ENCODE measurements around the gene C2orf49.
A peak's percentile ranks its signal among the peaks of the same experiment; 100 is the strongest.
"Not testable (repeated sequence)": the region's sequence is repeated elsewhere in the genome, so short reads cannot be mapped to it uniquely, and the experiment has no call there.

The C2orf49 gene

DNA sequence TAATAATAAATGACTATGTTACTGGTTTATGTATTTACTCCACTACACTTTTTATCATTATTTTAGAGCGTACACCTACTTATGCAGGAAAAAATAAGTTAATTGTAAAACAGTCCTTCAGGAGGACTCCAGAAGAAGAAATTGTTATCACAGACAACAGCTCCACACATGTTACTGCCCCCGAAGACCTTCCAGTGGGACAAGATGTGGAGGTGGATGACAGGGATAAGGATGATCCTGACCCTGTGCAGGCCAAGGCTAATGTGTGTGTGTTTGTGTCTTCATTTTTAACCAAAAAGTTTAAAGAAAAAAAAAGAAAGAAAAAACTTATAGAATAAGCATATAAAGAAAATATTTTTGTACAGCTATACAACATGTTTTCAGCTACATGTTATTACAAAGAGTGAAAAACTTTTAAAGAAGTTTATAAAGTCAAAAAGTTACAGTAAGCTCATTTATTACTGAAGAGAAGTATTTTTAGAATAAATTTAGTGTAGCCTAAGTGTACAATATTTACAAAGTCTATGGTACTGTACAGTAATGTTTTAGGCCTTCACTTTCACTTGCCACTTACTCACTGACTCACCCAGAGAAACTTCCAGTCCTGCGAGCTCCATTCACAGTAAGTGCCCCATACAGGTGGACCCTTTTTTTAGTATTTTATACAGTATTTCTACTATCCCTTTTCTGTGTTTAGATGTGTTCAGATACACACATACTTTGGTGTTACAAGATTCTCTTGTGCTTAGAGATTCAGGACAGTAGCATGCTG, 15.3 kb upstream of the C2orf49 start:
- FAIRE-seq = no peak

DNA sequence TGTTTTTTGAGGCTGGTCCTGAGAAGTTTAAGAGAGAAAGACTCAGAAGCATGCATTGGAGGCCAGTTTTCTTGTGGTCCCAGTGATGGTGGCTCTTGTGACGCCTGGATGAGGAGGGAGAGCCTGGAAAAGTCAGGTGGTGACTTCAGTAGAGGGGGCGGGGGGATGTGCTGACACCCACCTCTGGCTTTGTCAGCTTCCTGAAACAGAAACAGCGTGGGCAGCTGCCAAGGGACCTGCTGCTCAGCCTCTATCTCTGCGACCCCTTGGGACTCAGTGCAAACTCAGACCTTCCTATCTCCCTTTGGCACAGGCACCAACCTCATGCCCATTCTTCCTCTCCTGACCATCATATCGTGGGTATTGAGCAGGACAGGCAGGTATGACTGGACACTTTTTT, 14.2 kb upstream of the C2orf49 start:
- FAIRE-seq = no peak

DNA sequence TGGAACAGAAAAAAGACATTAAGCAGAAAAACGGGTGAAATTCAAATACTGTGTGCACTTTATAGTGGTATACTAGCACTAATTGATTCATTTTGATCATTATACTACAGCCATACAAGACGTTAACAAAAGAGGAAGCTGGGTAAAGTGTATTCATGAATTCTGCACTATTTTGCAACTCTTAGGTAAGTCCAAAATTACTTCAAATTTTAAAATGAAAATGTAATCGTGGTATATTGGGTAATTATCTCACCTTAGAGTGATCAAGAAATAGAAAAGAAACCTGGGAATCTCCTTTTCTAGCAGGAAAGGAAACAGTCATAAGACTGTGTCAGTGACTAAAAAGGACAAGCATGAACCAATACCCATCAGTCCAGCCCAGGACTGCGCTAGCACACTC, 13.2 kb upstream of the C2orf49 start:
- FAIRE-seq = no peak

DNA sequence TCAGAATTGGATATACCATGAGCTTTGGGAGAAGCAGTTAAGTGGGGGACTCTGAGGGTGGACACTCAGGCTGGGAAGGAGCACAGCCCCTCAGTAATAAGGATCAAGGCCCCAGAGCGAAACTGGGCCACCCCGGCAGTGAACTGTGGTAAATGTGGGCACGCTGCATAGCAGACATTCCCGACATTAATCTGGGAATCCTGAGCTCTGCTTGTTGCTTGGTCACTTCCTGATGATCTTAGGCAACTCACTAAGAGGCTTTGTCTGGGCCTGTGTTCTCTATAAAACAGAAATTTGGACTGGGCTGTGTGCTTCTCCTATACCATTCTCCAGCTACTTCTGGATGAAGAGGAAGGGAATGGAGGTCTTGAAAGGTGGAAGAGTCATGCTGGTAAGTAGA, 12.6 kb upstream of the C2orf49 start:
- no peak for FAIRE-seq

DNA sequence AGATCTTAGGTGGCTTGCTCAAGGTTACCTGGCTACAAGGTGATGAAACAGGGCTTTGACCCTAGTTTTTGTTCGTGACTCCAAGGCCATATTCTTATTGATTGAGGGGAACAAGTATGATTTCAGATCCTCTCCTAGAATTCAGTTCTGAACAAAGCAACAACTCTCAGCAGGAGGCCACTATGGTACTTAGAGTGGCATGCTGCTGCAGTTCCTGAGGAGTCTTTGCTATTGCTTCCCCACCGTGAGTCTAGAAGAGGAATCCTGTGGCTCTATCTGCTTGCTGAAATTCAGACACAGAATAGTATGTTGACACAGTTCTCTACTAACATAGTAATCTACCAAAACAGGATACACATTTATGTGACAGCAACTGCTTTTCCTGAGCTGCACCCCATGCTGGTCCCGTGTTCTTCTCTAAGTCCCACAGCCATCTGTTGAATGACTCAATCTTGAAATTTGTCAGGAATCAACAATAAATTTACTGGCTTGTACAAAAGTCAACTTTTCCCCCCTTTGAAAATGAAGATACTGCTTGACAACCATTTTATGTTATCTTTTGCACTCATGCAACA, 11.9 kb upstream of the C2orf49 start:
- FAIRE-seq = no peak

DNA sequence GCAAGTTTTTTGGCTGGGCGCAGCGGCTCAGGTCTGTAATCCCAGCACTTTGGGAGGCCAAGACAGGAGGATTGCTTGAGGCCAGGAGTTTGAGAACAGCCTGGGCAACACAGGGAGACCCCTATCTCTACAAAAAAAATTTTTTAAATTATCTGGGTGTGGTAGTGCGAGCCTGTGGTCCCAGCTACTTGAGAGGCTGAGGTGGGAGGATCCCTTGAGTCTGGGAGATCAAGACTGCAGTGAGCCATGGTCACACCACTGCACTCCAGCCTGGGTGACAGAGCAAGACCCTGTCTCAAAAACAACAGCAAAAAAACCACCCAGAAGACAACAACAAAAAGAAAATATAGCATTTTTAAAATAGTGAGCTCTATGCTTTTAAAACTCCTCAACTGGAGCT, 10.1 kb upstream of the C2orf49 start:
- FAIRE-seq = not testable (repeated sequence)

DNA sequence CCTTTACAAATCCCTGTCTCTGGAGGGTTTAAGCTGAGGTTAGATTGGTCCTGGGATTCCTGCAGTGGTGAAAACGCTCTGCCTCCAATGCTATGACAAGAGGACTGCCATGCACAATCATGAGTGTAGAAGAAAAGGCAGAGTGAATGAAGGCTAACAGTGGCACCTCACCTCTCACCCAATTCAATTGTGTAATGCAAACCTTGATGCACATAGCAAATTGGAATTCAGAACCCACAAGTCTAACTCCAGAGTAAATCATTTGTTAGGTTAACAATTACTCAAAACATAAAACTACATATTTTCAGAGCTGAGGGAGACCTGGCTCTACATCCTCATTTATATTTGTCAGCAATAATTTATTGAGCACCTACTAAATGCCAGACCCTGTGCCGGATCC, 9.7 kb upstream of the C2orf49 start:
- no peak for FAIRE-seq

DNA sequence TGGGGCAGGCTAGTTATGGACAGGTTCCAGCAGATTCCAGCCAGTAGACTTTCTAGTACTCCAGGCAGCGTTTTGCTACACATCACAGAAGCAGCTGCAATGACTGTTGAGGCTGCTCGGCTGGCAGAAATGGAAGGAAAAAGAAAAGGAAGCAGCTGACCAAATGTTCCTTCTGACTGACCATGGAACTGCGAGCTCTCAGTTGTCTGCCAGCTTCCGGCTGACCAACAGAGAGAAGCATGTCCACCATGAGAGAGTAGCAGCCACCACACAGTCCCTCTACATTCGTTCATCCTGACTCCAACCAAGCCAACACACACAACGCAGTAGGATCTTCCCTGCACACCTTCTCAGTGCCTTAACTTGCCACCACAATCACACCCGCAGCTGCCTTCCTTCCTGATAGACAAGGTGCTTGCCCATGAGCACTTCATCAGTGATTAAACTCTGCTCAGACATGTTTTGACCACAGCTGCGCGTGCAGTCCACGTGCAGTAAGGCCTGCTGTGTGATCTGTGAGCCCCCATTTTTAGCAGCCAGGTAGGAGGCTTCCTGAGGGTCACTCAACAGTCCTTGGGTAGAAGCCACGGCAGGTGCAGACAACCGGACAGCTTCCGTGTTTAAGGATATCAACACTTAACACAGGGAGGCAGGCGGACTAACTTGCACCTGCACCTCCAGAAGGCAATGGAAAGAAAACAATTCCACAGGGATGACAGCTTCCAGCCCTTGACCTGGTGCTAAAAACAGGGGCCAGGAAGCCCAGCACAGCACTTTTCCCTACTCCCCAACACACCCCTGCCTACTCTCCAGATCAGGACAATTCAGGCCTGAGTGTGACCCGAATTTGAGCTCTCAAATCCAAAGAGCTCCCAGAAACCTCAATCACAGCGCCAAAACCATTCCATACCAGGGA, 8.8 kb upstream of the C2orf49 start:
- FAIRE-seq = no peak

DNA sequence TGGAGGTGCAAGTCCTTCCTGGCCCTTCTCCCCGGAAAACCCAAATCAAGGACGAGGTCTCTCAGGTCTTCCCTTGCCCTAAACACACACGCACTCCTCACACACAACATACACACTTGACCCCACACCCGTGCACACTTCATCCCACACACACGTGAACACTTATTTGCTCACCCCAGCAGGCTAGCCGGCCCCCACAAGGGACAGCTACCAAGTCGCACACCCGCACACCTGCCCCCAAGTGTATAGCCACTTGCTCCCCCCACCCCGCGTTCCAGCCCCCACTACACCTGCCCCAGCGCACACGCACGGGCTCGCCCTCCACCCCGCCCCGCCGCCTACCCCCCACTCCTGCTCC, 8.2 kb upstream of the C2orf49 start:
- FAIRE-seq = no peak

DNA sequence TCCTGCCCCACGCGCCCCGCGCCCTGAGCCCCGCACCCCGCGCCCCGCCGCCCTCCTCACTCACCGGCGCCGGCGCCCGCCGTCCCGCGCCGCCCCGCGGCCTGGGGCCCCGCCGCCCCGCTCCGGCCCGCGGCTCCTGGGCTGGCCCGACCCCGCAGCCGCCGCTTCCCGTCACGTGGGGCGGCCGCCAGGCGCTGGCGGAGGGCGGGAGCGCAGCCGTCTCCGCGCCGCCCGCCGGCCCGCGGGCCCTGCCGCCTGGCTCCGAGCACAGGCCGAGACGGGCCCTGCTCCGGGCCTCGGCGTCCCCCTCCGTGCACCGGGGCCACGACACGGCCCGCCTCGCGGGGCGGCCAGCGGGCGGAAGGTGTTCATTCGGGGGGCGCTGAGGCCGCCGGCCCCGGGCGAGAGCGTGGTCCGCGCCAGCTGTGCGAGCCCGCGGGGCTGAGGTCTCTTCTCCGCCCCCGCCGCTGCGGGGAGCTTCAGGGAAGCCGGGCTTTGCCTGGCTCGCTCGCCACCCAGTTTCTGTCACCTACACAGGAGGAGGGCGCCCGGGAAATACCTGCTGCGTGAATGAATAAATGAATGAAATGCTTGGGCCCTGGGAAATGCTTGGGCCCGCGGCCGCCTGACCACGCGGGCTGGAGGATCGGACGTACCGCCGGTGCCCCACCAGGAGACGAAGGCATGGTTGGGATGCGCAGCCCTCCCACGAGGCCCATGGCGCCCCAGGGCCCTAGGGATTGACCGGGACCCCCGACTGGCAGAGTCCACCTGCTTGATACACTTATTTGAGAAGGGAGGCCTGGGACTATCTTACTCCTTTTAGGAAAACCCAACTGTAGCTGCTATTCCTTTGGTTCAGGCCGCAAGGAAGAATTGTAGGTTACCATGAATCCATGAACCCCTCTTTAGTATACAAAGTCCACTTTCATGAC, 7.5 kb upstream of the C2orf49 start, which contains the start of gene TGFBRAP1:
TGFBRAP1 (minus strand) TSS at position 175 of the 935 bp plus-strand sequence. CDS start 21,434 bp downstream, outside the sequence.
- FAIRE-seq = no peak

DNA sequence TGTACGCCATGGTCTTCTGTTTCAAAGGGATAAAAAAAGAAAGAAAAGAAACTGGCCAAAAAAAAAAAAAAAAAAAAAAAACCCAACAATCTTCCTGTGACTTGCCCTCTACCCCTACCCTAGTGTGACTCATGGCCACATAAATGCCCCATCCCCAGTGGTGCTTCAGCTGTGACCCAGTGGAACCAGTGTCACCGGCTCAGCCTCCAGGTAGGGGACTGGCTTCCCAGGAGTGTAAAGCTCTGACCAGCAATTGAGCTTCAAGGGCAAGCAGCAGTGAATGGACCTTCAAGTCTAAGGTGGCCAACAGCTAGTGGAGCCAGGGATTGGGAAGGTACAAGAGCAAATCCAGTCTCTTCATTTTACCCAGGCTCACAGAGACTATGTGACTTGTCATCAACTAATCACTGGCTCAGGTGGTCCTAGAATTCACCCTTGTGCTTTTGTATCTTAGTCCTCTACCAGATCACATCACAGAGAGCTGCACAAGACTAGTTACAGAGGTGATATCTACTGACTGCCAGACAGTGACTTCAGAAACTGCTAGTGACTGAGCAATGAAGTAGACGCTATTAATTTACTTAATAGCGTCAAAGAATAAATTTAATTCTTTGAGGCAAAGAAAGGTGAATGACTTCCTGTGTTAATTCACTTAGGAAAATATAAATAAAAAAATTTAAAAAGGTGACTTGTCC, 6.5 kb upstream of the C2orf49 start:
- no peak for FAIRE-seq

DNA sequence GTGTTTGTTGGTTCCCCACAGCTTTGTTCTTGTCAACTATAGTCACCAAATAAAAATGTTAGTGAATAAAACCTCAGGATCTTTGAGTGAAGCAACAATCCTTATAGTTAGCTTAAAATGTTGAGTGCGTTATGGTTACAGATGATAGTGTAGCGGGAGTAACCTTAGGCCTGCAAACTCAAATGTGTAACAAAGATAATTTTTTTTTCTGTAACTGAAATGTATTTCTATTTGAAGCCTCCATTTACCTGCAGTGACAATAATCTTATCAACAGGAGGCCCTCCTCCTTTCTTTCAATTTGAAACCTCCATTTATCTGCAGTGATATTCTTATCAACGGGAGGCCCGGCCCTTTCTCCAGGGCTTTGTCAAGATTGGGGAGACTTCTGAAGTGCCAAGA, 3.1 kb upstream of the C2orf49 start:
- FAIRE-seq = no peak

DNA sequence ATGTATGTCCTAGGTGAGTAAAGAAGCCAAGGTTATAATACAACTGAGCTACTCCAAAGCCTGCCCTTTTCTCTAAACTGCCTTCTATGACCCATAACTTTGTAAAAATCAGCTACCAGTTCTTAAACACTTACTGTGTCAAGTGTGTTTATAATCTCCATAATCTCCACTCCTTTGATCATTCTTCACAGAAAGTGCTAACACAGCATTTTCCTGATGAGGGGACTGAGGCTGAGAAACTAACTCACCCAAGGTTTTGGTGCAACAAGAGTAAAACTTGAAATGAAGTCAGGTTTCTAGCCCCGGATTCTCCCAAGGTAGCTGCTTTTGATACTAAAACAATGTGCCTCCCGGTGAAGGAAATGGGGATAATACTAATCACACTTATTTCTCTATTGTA, 1.9 kb upstream of the C2orf49 start:
- no peak for FAIRE-seq

DNA sequence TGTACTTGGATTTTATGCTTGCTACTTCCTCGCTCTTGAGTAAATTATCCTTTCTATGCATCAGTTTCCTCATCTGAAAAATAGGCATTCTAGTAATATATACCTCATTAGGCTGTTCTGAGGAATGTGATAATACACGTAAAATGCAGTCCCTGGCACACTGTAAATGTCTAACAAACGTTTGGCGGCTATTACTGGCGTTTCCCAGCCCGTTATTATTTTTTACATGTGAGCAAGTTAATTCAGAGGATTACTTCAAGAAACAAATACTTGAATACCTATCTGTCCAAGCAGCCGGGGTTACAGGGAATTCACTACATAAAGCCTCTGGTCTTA, 586 bp upstream of the C2orf49 start:
- peak; percentile 58 for FAIRE-seq

DNA sequence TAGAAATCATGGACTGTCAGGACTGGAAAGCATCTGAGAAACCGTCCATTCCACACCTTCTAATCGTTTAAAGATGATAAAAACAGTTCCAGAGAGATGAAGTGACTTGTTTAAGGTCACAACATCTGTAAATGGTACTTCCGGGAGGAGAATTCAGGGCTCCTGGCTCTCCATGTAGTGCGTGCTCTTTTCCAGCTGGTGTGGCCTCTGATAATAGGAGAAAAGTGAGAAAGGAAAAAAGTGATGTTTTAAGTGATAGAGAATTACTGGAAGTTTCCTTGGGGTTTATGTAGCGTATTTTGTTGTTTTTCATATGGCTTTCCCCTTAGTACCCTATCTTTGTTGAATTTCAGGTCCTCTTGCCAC, 663 bp downstream of the C2orf49 start:
- no peak for FAIRE-seq

DNA sequence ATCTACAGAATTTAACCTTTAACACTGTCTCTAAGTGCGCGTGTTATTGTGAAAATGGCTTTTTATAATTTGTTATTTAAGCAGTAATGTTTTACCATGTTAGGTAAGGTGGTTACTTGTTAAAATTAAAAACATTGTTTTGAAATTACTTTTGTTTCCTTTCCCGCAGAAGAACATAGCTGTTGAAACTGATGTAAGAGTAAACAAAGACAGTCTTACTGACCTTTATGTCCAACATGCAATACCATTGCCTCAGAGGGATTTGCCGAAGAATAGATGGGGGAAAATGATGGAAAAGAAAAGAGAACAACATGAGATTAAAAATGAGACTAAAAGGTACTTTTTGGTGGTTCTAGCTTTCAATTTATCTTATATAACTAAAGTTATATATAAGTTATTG, 2.1 kb downstream of the C2orf49 start:
- no peak for FAIRE-seq

DNA sequence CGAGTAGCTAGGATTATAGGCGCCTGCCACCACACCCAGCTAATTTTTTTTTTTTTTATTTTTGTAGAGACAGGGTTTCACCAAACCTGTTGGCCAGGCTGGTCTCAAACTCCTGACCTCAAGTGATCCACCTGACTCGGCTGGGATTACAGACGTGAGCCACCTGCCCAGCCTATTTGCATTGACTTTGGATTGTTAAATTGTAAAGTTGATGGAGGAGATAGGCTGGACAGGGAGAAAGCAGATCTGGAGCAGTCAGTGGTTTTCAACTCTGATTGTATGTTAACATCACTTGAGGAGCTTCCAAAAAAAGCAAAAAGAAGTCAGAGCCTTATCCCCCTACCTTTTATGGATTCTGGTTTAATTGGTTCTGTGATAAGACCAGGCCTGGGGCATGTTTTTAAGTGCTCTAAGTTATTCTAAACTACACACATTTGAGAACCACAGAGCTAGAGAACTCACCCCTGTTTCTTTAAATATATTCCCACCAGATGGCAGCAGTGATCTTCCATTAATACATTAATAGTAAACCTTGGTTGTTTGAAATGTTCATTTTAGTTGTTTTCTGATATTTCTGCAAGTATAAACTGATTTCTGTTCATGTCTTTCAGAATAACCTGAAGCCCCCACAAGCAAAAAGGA, 7.5 kb downstream of the C2orf49 start:
- peak; percentile 73 for FAIRE-seq

DNA sequence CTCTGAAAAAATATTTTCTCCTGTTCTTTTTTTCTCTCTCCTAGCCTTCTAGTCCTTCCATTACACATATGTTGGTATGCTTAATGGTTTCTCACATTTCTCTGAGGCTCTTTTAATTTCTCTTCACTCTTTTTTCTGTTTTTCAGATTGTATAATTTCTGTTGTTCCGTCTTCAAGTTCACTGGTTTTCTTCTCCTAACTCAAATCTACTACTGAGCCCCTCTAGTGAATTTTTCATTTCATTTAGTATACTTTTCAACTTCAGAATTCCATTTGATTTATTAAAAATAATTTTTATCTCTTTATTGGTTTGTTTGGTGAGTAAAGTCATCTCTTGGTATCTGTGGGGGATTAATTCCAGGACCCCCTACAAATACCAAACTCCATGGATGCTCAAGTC, 19.8 kb downstream of the C2orf49 start:
- no peak for FAIRE-seq

DNA sequence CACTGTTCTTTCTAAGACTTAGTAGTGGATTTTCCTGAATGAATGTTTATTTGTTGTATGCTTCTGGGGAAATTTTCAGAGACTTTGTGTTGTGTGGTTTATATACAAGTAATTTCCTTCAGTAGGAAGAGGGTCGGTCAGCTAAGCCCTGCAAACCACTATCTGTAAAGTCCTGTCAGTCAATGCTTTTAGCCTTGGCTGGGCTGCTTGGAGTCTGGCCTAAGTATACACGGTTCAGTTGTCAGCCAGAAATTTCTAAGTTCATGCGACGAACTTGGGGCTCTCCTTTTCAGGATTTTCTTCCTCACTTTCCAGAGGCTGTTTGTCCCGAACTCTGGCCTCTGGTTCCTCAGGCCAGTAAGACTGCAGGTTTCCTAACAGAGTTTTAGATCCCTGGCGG, 21.3 kb downstream of the C2orf49 start:
- no peak for FAIRE-seq

DNA sequence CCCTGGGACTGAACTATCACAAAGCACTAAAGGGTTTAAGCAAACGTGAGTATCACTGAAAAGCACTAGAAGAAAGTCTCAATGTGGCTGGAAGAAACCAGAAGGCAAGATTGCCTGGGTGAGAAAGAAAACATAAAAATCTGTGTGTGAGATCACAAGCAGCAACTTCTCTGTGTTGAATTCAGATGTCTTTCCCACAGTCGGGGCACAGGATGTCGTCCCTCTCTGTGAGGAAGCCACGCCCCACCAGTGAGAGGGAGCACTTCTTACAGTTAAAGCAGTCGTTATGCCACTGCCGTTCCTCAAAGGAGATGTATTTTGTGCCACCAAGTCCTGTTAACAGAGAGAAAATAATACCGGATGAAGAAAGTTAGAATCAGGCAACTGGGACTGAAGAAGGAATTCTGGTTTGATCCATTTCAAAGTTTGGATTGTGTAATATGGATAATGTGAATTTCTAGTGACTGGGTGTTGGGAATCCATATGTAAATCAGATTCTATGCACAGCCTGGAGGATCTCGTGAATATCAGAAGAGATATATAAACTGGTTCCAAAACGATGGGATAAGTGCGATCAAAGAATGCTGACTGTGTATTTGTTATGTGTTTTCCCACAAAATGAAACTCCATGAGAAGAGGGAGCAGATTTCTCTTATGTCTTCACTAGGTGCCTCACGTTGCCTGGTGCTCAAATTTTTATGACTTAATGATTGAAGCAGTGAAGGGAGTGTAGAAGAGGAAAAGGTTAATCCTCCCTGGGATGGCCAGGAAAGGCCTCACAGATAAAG, 24.0 kb downstream of the C2orf49 start:
- no peak for FAIRE-seq

Data from islet of Langerhans (tissue), 1 donor.